Astrocyte (in vitro differentiated cells and primary cell): ENCODE data around the gene ZNF594. TPM values are rescaled to one million over a fixed set of nuclear protein-coding genes. Genes with fewer than 3 reads are reported as not detected.
"Not testable (repeated sequence)": the region's sequence is repeated elsewhere in the genome, so short reads cannot be mapped to it uniquely, and the experiment has no call there.

Experiments used
- DNase-seq: peaks from one replicate; pipeline ENCODE4 v3.0.0-alpha.2; 2010; ENCODE audit warnings: low read depth
- FAIRE-seq: peaks from 2 replicates; lab custom pipeline; 2011; peaks lifted over from hg19 to GRCh38; lab: Jason Lieb, UNC
- H2AFZ ChIP-seq: 2 replicates; pipeline ENCODE4 v1.6.0; 2012; ENCODE audit warnings: low read depth, low read length, inconsistent platforms
- H3K27ac ChIP-seq: 2 replicates; pipeline ENCODE4 v1.5.1; 2011; ENCODE audit warnings: low read depth, low read length, inconsistent platforms
- H3K27me3 ChIP-seq: 2 replicates; pipeline ENCODE4 v1.6.0; 2011; ENCODE audit warnings: low read length, inconsistent platforms; ENCODE audit not compliant: insufficient read depth
- H3K36me3 ChIP-seq: 2 replicates; pipeline ENCODE4 v1.5.1; 2011; ENCODE audit warnings: low read length, inconsistent platforms; ENCODE audit not compliant: insufficient read depth
- H3K4me1 ChIP-seq: 2 replicates; pipeline ENCODE4 v1.5.1; 2011; ENCODE audit warnings: low read length, inconsistent platforms; ENCODE audit not compliant: insufficient read depth
- H3K4me2 ChIP-seq: 2 replicates; pipeline ENCODE4 v1.6.0; 2012; ENCODE audit warnings: low read length, inconsistent platforms
- H3K4me3 ChIP-seq: 2 replicates; pipeline ENCODE4 v1.5.1; 2011; ENCODE audit warnings: low read depth, mild to moderate bottlenecking, low read length, inconsistent platforms; ENCODE audit not compliant: insufficient read depth
- H3K79me2 ChIP-seq: 2 replicates; pipeline ENCODE4 v1.6.0; 2012; ENCODE audit warnings: mild to moderate bottlenecking, low read length, inconsistent platforms; ENCODE audit not compliant: insufficient read depth
- H3K9ac ChIP-seq: 2 replicates; pipeline ENCODE4 v1.6.0; 2012; ENCODE audit warnings: mild to moderate bottlenecking, low read length, inconsistent platforms
- H3K9me3 ChIP-seq: 2 replicates; pipeline ENCODE4 v1.5.1; 2012; ENCODE audit warnings: low read depth, mild to moderate bottlenecking, low read length, inconsistent platforms; ENCODE audit not compliant: insufficient read depth
- H4K20me1 ChIP-seq: 2 replicates; pipeline ENCODE4 v1.6.0; 2012; ENCODE audit warnings: low read length, inconsistent platforms; ENCODE audit not compliant: insufficient read depth
- H3K27ac Mint-ChIP-seq: one replicate; pipeline ENCODE4 v1.8.0; 2021; ENCODE audit warnings: mild to moderate bottlenecking, mixed read lengths; ENCODE audit not compliant: unreplicated experiment
- H3K27me3 Mint-ChIP-seq: one replicate; pipeline ENCODE4 v1.8.0; 2021; ENCODE audit warnings: low read depth, mixed read lengths; ENCODE audit not compliant: unreplicated experiment
- H3K36me3 Mint-ChIP-seq: one replicate; pipeline ENCODE4 v1.8.0; 2021; ENCODE audit warnings: low read depth, mixed read lengths; ENCODE audit not compliant: unreplicated experiment
- H3K4me1 Mint-ChIP-seq: one replicate; pipeline ENCODE4 v1.8.0; 2021; ENCODE audit warnings: low read depth, mixed read lengths; ENCODE audit not compliant: unreplicated experiment
- H3K4me3 Mint-ChIP-seq: one replicate; pipeline ENCODE4 v1.8.0; 2021; ENCODE audit warnings: mild to moderate bottlenecking, moderate library complexity, mixed read lengths; ENCODE audit not compliant: unreplicated experiment
- H3K9me3 Mint-ChIP-seq: one replicate; pipeline ENCODE4 v1.8.0; 2021; ENCODE audit warnings: mild to moderate bottlenecking, mixed read lengths; ENCODE audit not compliant: unreplicated experiment
- CTCF ChIP-seq: IDR thresholded peaks from 2 replicates; pipeline ENCODE4 v1.5.1; 2011; ENCODE audit warnings: low read depth, mild to moderate bottlenecking, inconsistent platforms, low read length, moderate library complexity; ENCODE audit not compliant: insufficient read depth
- EZH2 ChIP-seq: IDR thresholded peaks from 2 replicates; pipeline ENCODE4 v1.6.1; 2012; ENCODE audit warnings: mild to moderate bottlenecking, low read length, inconsistent platforms; ENCODE audit not compliant: insufficient read depth
- total RNA-seq: library from RNA; stranded (reverse); gene quantifications from 2 replicates; pipeline ENCODE4 v1.2.1, GENCODE V29; 2021

The ZNF594 gene
- total RNA-seq, 1 donor from 2014 or later, result 8.9 TPM

GRCh38 chr17:5131146-5131715, 60.4 kb downstream of the ZNF594 start:
- Mint-ChIP-seq H3K9me3 (peaks cover 3% of the 10 kb centered on the region), H3K4me3 (no peak overlapping the region), H3K4me1 (peaks cover 9% of the 10 kb centered on the region), H3K27ac (no peak overlapping the region), H3K36me3 (peaks cover 2% of the 10 kb centered on the region), H3K27me3 (peaks cover 12% of the 10 kb centered on the region)
- Histone ChIP-seq H3K4me1 (no peaks in the 10 kb centered on the region), H3K27ac (no peak overlapping the region), H3K36me3 (no peaks in the 10 kb centered on the region), H3K79me2 (no peaks in the 10 kb centered on the region), H3K4me2 (no peak overlapping the region), H3K27me3 (no peaks in the 10 kb centered on the region), H4K20me1 (no peaks in the 10 kb centered on the region), H2AFZ (no peak overlapping the region), H3K4me3 (no peak overlapping the region), H3K9me3 (no peaks in the 10 kb centered on the region), H3K9ac (no peak overlapping the region)
- DNase-seq (no peak), FAIRE-seq (no peak)
- TF ChIP-seq CTCF, result no peak
- TF ChIP-seq EZH2, result no peak

- peaks cover 14% of the 10 kb centered on the region for H3K27me3 Mint-ChIP-seq
- not testable (repeated sequence) for H3K27ac Mint-ChIP-seq, H3K4me1 Mint-ChIP-seq, H3K27ac ChIP-seq, H3K27me3 ChIP-seq, FAIRE-seq, H3K9me3 Mint-ChIP-seq, H3K4me3 ChIP-seq, H4K20me1 ChIP-seq, DNase-seq, H3K79me2 ChIP-seq, H3K4me1 ChIP-seq, H3K9ac ChIP-seq, H3K4me3 Mint-ChIP-seq, H3K9me3 ChIP-seq, H2AFZ ChIP-seq, H3K36me3 Mint-ChIP-seq, H3K36me3 ChIP-seq, H3K4me2 ChIP-seq
Measured at GRCh38 chr17:5130687-5131086, 61.0 kb downstream of the ZNF594 start.

- H3K27me3 Mint-ChIP-seq, result peaks cover 14% of the 10 kb centered on the region
- not testable (repeated sequence) for H3K9me3 ChIP-seq, H3K27ac ChIP-seq, H3K9me3 Mint-ChIP-seq, H3K36me3 ChIP-seq, H3K27me3 ChIP-seq, FAIRE-seq, H3K27ac Mint-ChIP-seq, H3K79me2 ChIP-seq, H3K4me1 Mint-ChIP-seq, H3K4me1 ChIP-seq, H3K4me3 Mint-ChIP-seq, H3K4me2 ChIP-seq, H4K20me1 ChIP-seq, H3K4me3 ChIP-seq, H3K9ac ChIP-seq, DNase-seq, H3K36me3 Mint-ChIP-seq, H2AFZ ChIP-seq
Measured at GRCh38 chr17:5130261-5130660, 61.4 kb downstream of the ZNF594 start.

GRCh38 chr17:5129770-5130169, 61.9 kb downstream of the ZNF594 start:
- not testable (repeated sequence) for H2AFZ ChIP-seq, H3K27ac Mint-ChIP-seq, H3K4me3 ChIP-seq, H3K4me2 ChIP-seq, H3K27me3 ChIP-seq, H3K4me3 Mint-ChIP-seq, H4K20me1 ChIP-seq, H3K27ac ChIP-seq, H3K4me1 ChIP-seq, H3K4me1 Mint-ChIP-seq, H3K9ac ChIP-seq, FAIRE-seq, H3K9me3 ChIP-seq, H3K9me3 Mint-ChIP-seq, DNase-seq, H3K36me3 Mint-ChIP-seq, H3K36me3 ChIP-seq, H3K79me2 ChIP-seq
- peaks cover 14% of the 10 kb centered on the region for H3K27me3 Mint-ChIP-seq

Other genes with a start within 250 kb of the ZNF594 start
- 1,246 and 1,346 TPM in 2 replicates for gene PFN1, start 243.3 kb downstream of the ZNF594 start, total RNA-seq
- gene ENO3, start 240.7 kb downstream of the ZNF594 start, total RNA-seq, result 12.7 and 20.4 TPM in 2 replicates
- 57.2 and 60.9 TPM in 2 replicates for gene SPAG7, start 224.1 kb downstream of the ZNF594 start, total RNA-seq
- 43.1 and 44.3 TPM in 2 replicates for gene CAMTA2, start 204.2 kb downstream of the ZNF594 start, total RNA-seq
- gene INCA1, start 194.3 kb downstream of the ZNF594 start, total RNA-seq, result 0.82 and 1.7 TPM in 2 replicates
- gene KIF1C, start 193.9 kb downstream of the ZNF594 start, total RNA-seq, result 94.8 and 109 TPM in 2 replicates
- not detected in 2 replicates for gene SLC52A1, start 156.4 kb downstream of the ZNF594 start, total RNA-seq
- not detected in 2 replicates for gene ZFP3, start 113.4 kb downstream of the ZNF594 start, total RNA-seq
- 7.8 and 9.4 TPM in 2 replicates for gene ZNF232, start 80.0 kb downstream of the ZNF594 start, total RNA-seq
- gene USP6, start 75.8 kb downstream of the ZNF594 start, total RNA-seq, result 0.86 and 1.1 TPM in 2 replicates
- gene SCIMP, start 43.0 kb upstream of the ZNF594 start, total RNA-seq, result not detected in 2 replicates
- 49.0 and 53.9 TPM in 2 replicates for gene RABEP1, start 90.4 kb upstream of the ZNF594 start, total RNA-seq
- gene NUP88, start 227.8 kb upstream of the ZNF594 start, total RNA-seq, result 43.3 and 46.6 TPM in 2 replicates
- 35.7 and 46.5 TPM in 2 replicates for gene RPAIN, start 228.3 kb upstream of the ZNF594 start, total RNA-seq
- 147 and 162 TPM in 2 replicates for gene C1QBP, start 247.3 kb upstream of the ZNF594 start, total RNA-seq